ENCODE results near the gene VMA21. TPM values are rescaled to one million over a fixed set of nuclear protein-coding genes. Genes with fewer than 3 reads are reported as not detected.

Gene VMA21
- total RNA-seq, 6 donors from 2014 or later, result 9.4 to 30.7 (median 25.0) TPM

- TF ChIP-seq POLR2AphosphoS5 (IDR thresholded peaks at IDR 0.05), result no peak
- no peak overlapping the region for H3K4me3 ChIP-seq
- DNase-seq (no peak), ATAC-seq (ENCODE audit: low FRiP score in 2 of 2) (no peak)
- WGBS, 2 donors, result 82 to 83% methylated on average over 2 of the region's 2 CpGs
- no peaks in the 10 kb centered on the region for H3K9me3 ChIP-seq
- H3K4me1 ChIP-seq, result no peaks in the 10 kb centered on the region
- H3K27me3 ChIP-seq, result no peaks in the 10 kb centered on the region
- H3K27ac ChIP-seq, result no peak overlapping the region
- H3K36me3 ChIP-seq, result no peaks in the 10 kb centered on the region
Measured at GRCh38 chrX:151365579-151365978, 31.4 kb upstream of the VMA21 start.

GRCh38 chrX:151370906-151371305, 26.1 kb upstream of the VMA21 start:
- Histone ChIP-seq H3K36me3 (no peaks in the 10 kb centered on the region), H3K4me3 (no peak overlapping the region), H3K4me1 (no peaks in the 10 kb centered on the region), H3K9me3 (no peaks in the 10 kb centered on the region), H3K27me3 (no peaks in the 10 kb centered on the region), H3K27ac (no peak overlapping the region)
- TF ChIP-seq CTCF (IDR thresholded peaks at IDR 0.05), result peak in 1 of 6 experiments; percentile 13
- TF ChIP-seq POLR2AphosphoS5 (IDR thresholded peaks at IDR 0.05), result no peak
- no peak for TF ChIP-seq EP300 (IDR thresholded peaks at IDR 0.05)
- no peak for TF ChIP-seq POLR2A (IDR thresholded peaks at IDR 0.05)
- ATAC-seq (ENCODE audit: low FRiP score in 2 of 2), result no peak
- DNase-seq, result peak in 1 of 2 donors; percentile 51
- 45% methylated on average over 21 of the region's 21 CpGs; no CpG with 5 or more reads in 1 of the 2 donors for WGBS, 2 donors

GRCh38 chrX:151384807-151385206, 12.2 kb upstream of the VMA21 start:
- H3K27me3 ChIP-seq, result no peaks in the 10 kb centered on the region
- TF ChIP-seq CTCF (IDR thresholded peaks at IDR 0.05), result no peak
- no peak for TF ChIP-seq POLR2AphosphoS5 (IDR thresholded peaks at IDR 0.05)
- TF ChIP-seq EP300 (IDR thresholded peaks at IDR 0.05), result no peak
- TF ChIP-seq POLR2A (IDR thresholded peaks at IDR 0.05), result no peak
- no peaks in the 10 kb centered on the region for H3K4me1 ChIP-seq
- DNase-seq (peak in 1 of 2 donors; percentile 60), ATAC-seq (ENCODE audit: low FRiP score in 2 of 2) (no peak)
- H3K4me3 ChIP-seq, result no peak overlapping the region
- no peaks in the 10 kb centered on the region for H3K36me3 ChIP-seq
- no peaks in the 10 kb centered on the region for H3K9me3 ChIP-seq
- no peak overlapping the region for H3K27ac ChIP-seq
- WGBS, 2 donors, result 47% methylated on average over 7 of the region's 7 CpGs; no CpG with 5 or more reads in 1 of the 2 donors

GRCh38 chrX:151386838-151387459, 10.1 kb upstream of the VMA21 start:
- H3K4me1 ChIP-seq, result no peaks in the 10 kb centered on the region
- WGBS, 2 donors, result 77 to 86% methylated on average over 1 to 3 of the region's 3 CpGs
- DNase-seq, result no peak
- TF ChIP-seq POLR2AphosphoS5 (IDR thresholded peaks at IDR 0.05) (no peak), CTCF (IDR thresholded peaks at IDR 0.05) (no peak), POLR2A (IDR thresholded peaks at IDR 0.05) (no peak)
- H3K27ac ChIP-seq, result no peak overlapping the region
- H3K4me3 ChIP-seq, result no peak overlapping the region
- no peaks in the 10 kb centered on the region for H3K27me3 ChIP-seq
- no peaks in the 10 kb centered on the region for H3K36me3 ChIP-seq
- ATAC-seq (ENCODE audit: low FRiP score in 2 of 2), result no peak
- H3K9me3 ChIP-seq, result no peaks in the 10 kb centered on the region

- Histone ChIP-seq H3K9me3 (no peaks in the 10 kb centered on the region), H3K4me1 (peaks cover 0 to 5% (median 4%) of the 10 kb centered on the region in 4 donors), H3K27ac (no peak overlapping the region), H3K36me3 (no peaks in the 10 kb centered on the region), H3K4me3 (no peak overlapping the region), H3K27me3 (no peaks in the 10 kb centered on the region)
- ATAC-seq (ENCODE audit: low FRiP score in 2 of 2) (no peak), DNase-seq (peak in 1 of 2 donors; percentile 52)
- 90 to 97% methylated on average over 11 to 22 of the region's 22 CpGs for WGBS, 2 donors
- TF ChIP-seq EP300 (IDR thresholded peaks at IDR 0.05) (no peak), POLR2A (IDR thresholded peaks at IDR 0.05) (no peak), CTCF (IDR thresholded peaks at IDR 0.05) (no peak), POLR2AphosphoS5 (IDR thresholded peaks at IDR 0.05) (no peak)
Measured at GRCh38 chrX:151391722-151392121, 5.3 kb upstream of the VMA21 start.

Measured in upper lobe of left lung (tissue), 6 donors.